ENCODE measurements around the gene RTRAF. TPM values are rescaled to one million over a fixed set of nuclear protein-coding genes. Genes with fewer than 3 reads are reported as not detected.

The RTRAF gene
- total RNA-seq, 1 donor from 2014 or later: 247 TPM

DNA sequence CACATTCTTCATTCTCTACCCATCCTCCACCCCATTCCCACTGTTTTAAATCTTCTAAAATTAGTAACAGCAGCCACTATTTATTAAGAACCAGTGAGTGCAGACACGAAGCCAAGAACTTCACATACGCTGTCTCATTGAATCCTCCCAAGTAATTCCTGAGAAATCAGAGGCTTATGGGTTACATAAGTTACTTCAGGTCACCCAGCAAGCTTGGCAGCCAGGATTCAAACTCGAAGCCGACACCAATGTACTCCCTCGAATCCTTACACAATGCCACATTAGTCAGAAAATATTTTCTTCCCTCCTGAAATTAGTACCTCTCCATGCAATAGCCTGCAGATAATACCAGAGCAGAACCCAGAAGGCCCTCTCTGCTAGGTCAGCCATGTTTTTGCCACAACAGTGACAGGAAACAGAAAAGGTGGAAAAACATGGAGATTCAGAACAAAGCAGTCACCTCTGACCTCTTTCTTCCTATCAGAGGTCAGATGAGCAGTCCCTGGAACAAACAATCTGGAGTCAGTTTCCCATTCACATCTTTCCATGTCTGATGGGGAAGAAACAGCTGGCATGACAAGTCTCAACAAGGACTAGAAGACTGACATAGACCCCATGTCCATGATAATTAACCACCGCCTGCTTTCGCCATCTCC lies 63.1 kb downstream of the RTRAF start:
- peaks cover 5% of the 10 kb centered on the region for H3K27me3 Mint-ChIP-seq
- H3K27ac Mint-ChIP-seq: no peak overlapping the region
- no peaks in the 10 kb centered on the region for H3K9me3 Mint-ChIP-seq (ENCODE audit: low read depth)
- H3K4me1 Mint-ChIP-seq (ENCODE audit: low read depth): peaks cover 6% of the 10 kb centered on the region
- no peak for DNase-seq (ENCODE audit: low spot score, unreplicated experiment)
- H3K36me3 Mint-ChIP-seq (ENCODE audit: insufficient read depth): no peaks in the 10 kb centered on the region
- no peak overlapping the region for H3K4me3 Mint-ChIP-seq (ENCODE audit: low read depth)
- TF ChIP-seq, protein P1, sequence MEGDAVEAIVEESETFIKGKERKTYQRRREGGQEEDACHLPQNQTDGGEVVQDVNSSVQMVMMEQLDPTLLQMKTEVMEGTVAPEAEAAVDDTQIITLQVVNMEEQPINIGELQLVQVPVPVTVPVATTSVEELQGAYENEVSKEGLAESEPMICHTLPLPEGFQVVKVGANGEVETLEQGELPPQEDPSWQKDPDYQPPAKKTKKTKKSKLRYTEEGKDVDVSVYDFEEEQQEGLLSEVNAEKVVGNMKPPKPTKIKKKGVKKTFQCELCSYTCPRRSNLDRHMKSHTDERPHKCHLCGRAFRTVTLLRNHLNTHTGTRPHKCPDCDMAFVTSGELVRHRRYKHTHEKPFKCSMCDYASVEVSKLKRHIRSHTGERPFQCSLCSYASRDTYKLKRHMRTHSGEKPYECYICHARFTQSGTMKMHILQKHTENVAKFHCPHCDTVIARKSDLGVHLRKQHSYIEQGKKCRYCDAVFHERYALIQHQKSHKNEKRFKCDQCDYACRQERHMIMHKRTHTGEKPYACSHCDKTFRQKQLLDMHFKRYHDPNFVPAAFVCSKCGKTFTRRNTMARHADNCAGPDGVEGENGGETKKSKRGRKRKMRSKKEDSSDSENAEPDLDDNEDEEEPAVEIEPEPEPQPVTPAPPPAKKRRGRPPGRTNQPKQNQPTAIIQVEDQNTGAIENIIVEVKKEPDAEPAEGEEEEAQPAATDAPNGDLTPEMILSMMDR (IDR thresholded peaks at IDR 0.05; ENCODE audit: unreplicated experiment): no peak

DNA sequence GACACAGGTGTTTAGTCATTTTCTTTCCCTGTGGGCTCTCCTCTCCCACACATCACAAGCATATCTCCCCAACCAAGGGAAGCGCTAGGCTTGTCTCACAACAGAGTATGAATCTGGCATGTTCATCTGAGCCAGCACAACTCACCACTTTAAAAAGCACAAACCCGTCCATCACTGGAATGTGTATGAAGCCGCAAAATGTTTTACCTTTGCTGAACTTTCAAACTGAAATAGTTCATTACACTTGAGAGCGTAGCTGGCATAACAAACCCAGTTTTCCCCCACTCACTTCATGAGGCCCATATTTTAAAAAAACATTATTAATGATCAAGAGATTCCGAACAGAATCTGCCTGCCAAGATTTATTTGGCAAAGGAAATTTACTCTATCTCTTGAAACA lies 63.7 kb downstream of the RTRAF start:
- Mint-ChIP-seq H3K27me3 (peaks cover 3% of the 10 kb centered on the region), H3K4me3 (ENCODE audit: low read depth) (no peak overlapping the region), H3K4me1 (ENCODE audit: low read depth) (peaks cover 6% of the 10 kb centered on the region), H3K9me3 (ENCODE audit: low read depth) (no peaks in the 10 kb centered on the region), H3K27ac (no peak overlapping the region), H3K36me3 (ENCODE audit: insufficient read depth) (no peaks in the 10 kb centered on the region)
- DNase-seq (ENCODE audit: low spot score, unreplicated experiment): no peak
- TF ChIP-seq, protein P1 (IDR thresholded peaks at IDR 0.05; ENCODE audit: unreplicated experiment): no peak

DNA sequence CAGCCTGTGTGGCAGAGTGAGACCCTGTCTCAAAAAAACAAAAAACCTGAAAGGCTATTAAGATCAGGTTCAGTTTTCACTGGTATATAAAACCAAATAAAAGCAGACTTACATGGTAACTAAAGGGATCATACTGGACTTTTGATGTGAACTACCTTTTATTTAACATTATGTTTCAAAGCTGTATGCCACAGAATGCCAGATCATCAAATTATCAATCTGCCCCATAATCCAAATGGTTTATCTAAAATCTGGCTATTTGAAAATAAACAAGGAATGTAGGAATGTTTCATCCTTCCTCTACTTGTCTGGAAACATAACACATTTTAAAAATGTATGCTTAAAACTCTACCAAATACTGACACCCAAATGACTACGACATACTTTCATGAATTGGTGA lies 65.3 kb downstream of the RTRAF start:
- peaks cover 8% of the 10 kb centered on the region for H3K27me3 Mint-ChIP-seq
- TF ChIP-seq, protein P1 (IDR thresholded peaks at IDR 0.05; ENCODE audit: unreplicated experiment): no peak
- no peak overlapping the region for H3K27ac Mint-ChIP-seq
- DNase-seq (ENCODE audit: low spot score, unreplicated experiment): no peak
- H3K9me3 Mint-ChIP-seq (ENCODE audit: low read depth): no peaks in the 10 kb centered on the region
- no peaks in the 10 kb centered on the region for H3K36me3 Mint-ChIP-seq (ENCODE audit: insufficient read depth)
- H3K4me3 Mint-ChIP-seq (ENCODE audit: low read depth): no peak overlapping the region
- H3K4me1 Mint-ChIP-seq (ENCODE audit: low read depth): peaks cover 6% of the 10 kb centered on the region

DNA sequence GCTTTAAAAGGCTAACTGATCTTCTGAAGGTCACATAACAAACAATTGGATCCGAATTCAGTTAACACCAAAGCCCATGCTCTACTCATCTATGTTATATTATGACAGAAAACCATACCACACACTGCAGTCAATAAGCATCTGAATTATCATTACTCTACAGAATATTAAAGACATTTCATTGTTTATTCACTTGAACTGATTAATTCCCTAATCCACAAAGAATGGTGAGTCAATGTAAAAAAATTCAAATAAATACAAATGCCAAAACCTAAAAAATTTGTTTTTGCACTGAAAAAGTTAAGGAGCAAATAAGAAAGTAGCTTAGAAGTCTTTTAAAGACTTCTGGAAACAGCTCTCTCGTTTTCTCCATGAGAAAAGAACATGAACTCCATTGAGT lies 65.8 kb downstream of the RTRAF start:
- Mint-ChIP-seq H3K9me3 (ENCODE audit: low read depth) (no peaks in the 10 kb centered on the region), H3K27me3 (peaks cover 10% of the 10 kb centered on the region), H3K4me3 (ENCODE audit: low read depth) (no peak overlapping the region), H3K36me3 (ENCODE audit: insufficient read depth) (no peaks in the 10 kb centered on the region), H3K4me1 (ENCODE audit: low read depth) (peaks cover 4% of the 10 kb centered on the region), H3K27ac (no peak overlapping the region)
- DNase-seq (ENCODE audit: low spot score, unreplicated experiment): no peak
- TF ChIP-seq, protein P1 (IDR thresholded peaks at IDR 0.05; ENCODE audit: unreplicated experiment): no peak

DNA sequence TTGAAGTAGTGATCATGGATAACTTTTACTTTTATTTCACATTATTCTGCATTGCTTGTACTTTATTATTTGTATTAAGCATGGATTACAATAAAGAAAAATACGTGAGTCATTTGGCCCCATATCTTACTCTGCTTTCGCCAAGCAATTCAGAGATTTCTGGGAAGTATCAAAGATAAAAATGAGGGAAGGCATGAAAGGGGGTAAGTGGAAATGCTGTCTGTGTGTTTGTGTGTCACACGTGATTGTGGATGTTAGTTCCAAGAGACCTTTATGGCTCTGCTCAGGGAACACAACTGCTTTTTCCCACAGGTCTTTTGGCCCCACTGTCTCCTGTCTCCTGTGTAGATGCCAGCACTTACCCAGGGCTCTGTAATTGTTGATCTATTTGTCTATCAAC lies 69.0 kb downstream of the RTRAF start:
- H3K36me3 Mint-ChIP-seq (ENCODE audit: insufficient read depth): no peaks in the 10 kb centered on the region

More for the DNA sequence above, 69.0 kb downstream of the RTRAF start:
- Mint-ChIP-seq H3K27me3 (peaks cover 24% of the 10 kb centered on the region), H3K4me1 (ENCODE audit: low read depth) (peaks cover 3% of the 10 kb centered on the region), H3K27ac (no peak overlapping the region), H3K9me3 (ENCODE audit: low read depth) (no peaks in the 10 kb centered on the region), H3K4me3 (ENCODE audit: low read depth) (no peak overlapping the region)
- DNase-seq (ENCODE audit: low spot score, unreplicated experiment): no peak
- TF ChIP-seq, protein P1 (IDR thresholded peaks at IDR 0.05; ENCODE audit: unreplicated experiment): no peak
